Measurements from ENCODE around the gene TTYH2. TPM values are rescaled to one million over a fixed set of nuclear protein-coding genes. Genes with fewer than 3 reads are reported as not detected.

TTYH2 gene
- total RNA-seq, 1 experiment from 2014 or later = 15.4 TPM

DNA sequence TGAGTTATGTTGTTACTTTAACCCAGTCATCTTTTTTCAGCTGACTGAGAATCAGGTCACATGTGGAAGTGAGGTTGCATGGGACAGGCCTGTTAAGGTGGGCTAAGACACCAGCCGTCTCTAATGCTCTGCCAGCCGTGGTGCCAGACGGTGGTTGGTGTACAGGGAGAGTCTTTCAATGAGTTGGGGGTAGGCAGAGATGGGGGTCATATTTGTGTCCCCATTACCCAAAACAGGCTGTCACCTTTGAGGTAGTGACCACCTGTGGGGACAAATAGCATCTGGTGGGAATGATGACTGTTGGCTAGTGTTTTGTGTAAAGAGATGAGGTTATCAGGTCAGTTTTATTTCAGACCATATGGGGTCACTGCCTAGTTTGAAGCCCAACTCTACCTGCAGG is 8.1 kb upstream of the TTYH2 start:
- peak overlapping the region; percentile 93 for H3K27ac ChIP-seq (ENCODE audit: low read depth, low read length, poor library complexity, severe bottlenecking)
- peaks cover 17% of the 10 kb centered on the region for H3K4me1 ChIP-seq (ENCODE audit: insufficient read depth, low read length, poor library complexity, severe bottlenecking)
- no peak for DNase-seq (ENCODE audit: low spot score)
- no peaks in the 10 kb centered on the region for H3K9me3 ChIP-seq (ENCODE audit: low read depth, low read length, poor library complexity, severe bottlenecking)
- TF ChIP-seq, protein P1, sequence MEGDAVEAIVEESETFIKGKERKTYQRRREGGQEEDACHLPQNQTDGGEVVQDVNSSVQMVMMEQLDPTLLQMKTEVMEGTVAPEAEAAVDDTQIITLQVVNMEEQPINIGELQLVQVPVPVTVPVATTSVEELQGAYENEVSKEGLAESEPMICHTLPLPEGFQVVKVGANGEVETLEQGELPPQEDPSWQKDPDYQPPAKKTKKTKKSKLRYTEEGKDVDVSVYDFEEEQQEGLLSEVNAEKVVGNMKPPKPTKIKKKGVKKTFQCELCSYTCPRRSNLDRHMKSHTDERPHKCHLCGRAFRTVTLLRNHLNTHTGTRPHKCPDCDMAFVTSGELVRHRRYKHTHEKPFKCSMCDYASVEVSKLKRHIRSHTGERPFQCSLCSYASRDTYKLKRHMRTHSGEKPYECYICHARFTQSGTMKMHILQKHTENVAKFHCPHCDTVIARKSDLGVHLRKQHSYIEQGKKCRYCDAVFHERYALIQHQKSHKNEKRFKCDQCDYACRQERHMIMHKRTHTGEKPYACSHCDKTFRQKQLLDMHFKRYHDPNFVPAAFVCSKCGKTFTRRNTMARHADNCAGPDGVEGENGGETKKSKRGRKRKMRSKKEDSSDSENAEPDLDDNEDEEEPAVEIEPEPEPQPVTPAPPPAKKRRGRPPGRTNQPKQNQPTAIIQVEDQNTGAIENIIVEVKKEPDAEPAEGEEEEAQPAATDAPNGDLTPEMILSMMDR (conservative IDR thresholded peaks at IDR 0.05; ENCODE audit: low read depth, low read length) = no peak
- TF ChIP-seq EZH2 (IDR thresholded peaks at IDR 0.05; ENCODE audit: borderline replicate concordance, low read depth, low read length, poor library complexity, severe bottlenecking) = no peak
- ChIA-PET CTCF (no interaction called here), POLR2A (ENCODE audit: low non-redundant PET) (no interaction called here)
- intact Hi-C loops (cut with micrococcal nuclease; ENCODE audit: unreplicated experiment) = no loop called here
- BruUV-seq (replicated peaks) = no TSS peak
- no peaks in the 10 kb centered on the region for H3K27me3 ChIP-seq (replicated peaks; ENCODE audit: insufficient read depth, low read depth, low read length, poor library complexity)
- H3K4me3 ChIP-seq (ENCODE audit: low read depth, low read length, poor library complexity, severe bottlenecking) = peak overlapping the region; percentile 98
- peaks cover 63% of the 10 kb centered on the region for H3K36me3 ChIP-seq (ENCODE audit: insufficient read depth, low read length, poor library complexity, severe bottlenecking)

DNA sequence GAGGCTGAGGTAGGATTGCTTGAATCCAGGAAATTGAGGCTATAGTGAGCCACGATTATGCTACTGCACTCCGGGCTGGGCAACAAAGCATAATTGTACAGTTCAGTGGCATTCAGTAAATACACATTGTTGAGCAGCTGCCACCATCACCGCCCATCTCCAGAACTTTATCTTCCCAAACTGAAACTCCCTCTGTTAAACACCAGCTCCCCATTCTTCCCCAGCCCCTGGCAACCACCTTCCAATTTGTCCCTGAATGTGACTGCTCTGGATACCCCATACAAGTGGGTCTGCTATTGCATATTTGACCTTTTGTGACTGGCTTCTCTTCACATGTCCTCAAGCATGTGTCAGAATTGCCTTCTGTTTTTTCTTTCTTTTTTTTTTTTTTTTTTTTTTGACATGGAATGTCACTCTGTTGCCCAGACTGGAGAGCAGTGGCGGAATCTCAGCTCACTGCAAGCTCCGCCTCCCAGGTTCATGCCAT is 7.0 kb upstream of the TTYH2 start:
- H3K4me3 ChIP-seq (ENCODE audit: low read depth, low read length, poor library complexity, severe bottlenecking) = no peak overlapping the region
- no peaks in the 10 kb centered on the region for H3K9me3 ChIP-seq (ENCODE audit: low read depth, low read length, poor library complexity, severe bottlenecking)
- BruUV-seq (replicated peaks) = no TSS peak
- H3K36me3 ChIP-seq (ENCODE audit: insufficient read depth, low read length, poor library complexity, severe bottlenecking) = peaks cover 71% of the 10 kb centered on the region
- DNase-seq (ENCODE audit: low spot score) = no peak
- intact Hi-C loops (cut with micrococcal nuclease; ENCODE audit: unreplicated experiment) = no loop called here
- POLR2A ChIA-PET (ENCODE audit: low non-redundant PET) = interaction anchor here (0.7 kb wide), 1 partner anchor 460 kb away, joined by 5 read pairs; no protein-coding TSS in a partner anchor
- no peaks in the 10 kb centered on the region for H3K27me3 ChIP-seq (replicated peaks; ENCODE audit: insufficient read depth, low read depth, low read length, poor library complexity)
- peaks cover 24% of the 10 kb centered on the region for H3K4me1 ChIP-seq (ENCODE audit: insufficient read depth, low read length, poor library complexity, severe bottlenecking)
- CTCF ChIA-PET = interaction anchor here (0.7 kb wide), 1 partner anchor 94 kb away, joined by 6 read pairs; no protein-coding TSS in a partner anchor
- H3K27ac ChIP-seq (ENCODE audit: low read depth, low read length, poor library complexity, severe bottlenecking) = no peak overlapping the region
- TF ChIP-seq EZH2 (IDR thresholded peaks at IDR 0.05; ENCODE audit: borderline replicate concordance, low read depth, low read length, poor library complexity, severe bottlenecking) = no peak
- TF ChIP-seq, protein P1 (conservative IDR thresholded peaks at IDR 0.05; ENCODE audit: low read depth, low read length) = no peak

DNA sequence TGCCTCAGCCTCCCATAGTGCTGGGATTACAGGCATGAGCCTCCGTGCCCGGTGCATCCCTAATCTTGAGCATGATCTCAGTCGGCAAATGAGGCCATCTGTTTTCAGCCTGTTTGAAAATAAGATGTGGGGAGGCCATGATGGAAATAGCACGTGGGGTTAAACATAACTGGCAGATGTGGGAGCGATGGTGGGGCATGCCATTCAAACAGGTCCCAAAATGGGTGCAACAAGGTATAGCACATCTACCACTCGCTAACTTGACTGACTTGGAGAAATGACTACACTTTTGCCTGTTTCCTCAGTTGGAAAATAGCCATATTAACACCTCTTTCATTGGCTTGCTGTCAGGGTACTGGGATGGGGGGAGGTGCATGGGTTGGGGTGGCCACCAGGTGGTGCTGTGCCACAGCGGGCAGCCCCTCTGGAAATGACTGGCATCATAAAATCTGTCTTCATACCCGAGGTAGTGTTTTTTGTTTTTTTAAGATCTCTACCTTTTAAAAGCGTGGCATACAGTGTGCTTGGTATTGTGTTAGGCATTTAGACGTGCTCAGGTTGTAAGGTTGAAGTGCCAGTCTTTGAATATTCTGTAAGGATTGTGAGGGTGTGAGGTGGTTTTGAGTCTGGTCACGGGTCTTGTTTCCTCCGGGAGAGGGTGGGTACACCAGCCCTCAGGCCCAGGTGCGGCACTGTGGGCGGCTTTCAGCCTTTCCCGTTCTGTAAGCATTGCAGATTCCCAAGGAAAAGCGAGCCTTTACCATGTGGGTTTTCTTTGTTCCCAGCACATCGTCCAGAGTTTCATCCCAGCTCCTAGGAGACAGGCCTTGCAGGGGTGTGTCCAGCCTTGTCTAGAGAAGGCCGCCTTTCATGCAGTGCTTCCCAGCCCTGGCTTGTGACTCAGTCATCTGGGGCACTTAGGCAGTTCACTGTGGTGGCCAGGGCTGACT is 2.9 kb upstream of the TTYH2 start:
- DNase-seq (ENCODE audit: low spot score) = peak; percentile 74
- intact Hi-C loops (cut with micrococcal nuclease; ENCODE audit: unreplicated experiment) = loop anchor here (5.0 to 10.0 kb wide), 3 partner anchors 87 to 244 kb away; no protein-coding TSS in a partner anchor
- Histone ChIP-seq H3K27me3 (replicated peaks; ENCODE audit: insufficient read depth, low read depth, low read length, poor library complexity) (no peaks in the 10 kb centered on the region), H3K36me3 (ENCODE audit: insufficient read depth, low read length, poor library complexity, severe bottlenecking) (peaks cover 54% of the 10 kb centered on the region), H3K9me3 (ENCODE audit: low read depth, low read length, poor library complexity, severe bottlenecking) (no peaks in the 10 kb centered on the region), H3K4me3 (ENCODE audit: low read depth, low read length, poor library complexity, severe bottlenecking) (no peak overlapping the region), H3K4me1 (ENCODE audit: insufficient read depth, low read length, poor library complexity, severe bottlenecking) (peaks cover 23% of the 10 kb centered on the region), H3K27ac (ENCODE audit: low read depth, low read length, poor library complexity, severe bottlenecking) (no peak overlapping the region)
- no peak for TF ChIP-seq EZH2 (IDR thresholded peaks at IDR 0.05; ENCODE audit: borderline replicate concordance, low read depth, low read length, poor library complexity, severe bottlenecking)
- TF ChIP-seq, protein P1 (conservative IDR thresholded peaks at IDR 0.05; ENCODE audit: low read depth, low read length) = peak; percentile 98
- POLR2A ChIA-PET (ENCODE audit: low non-redundant PET) = no interaction called here
- CTCF ChIA-PET = no interaction called here
- BruUV-seq (replicated peaks) = no TSS peak
